Upper lobe of left lung (tissue), 6 donors: ENCODE results near the gene MGME1. TPM values are rescaled to one million over a fixed set of nuclear protein-coding genes. Genes with fewer than 3 reads are reported as not detected.

Experiments used
- ATAC-seq, 2 donors: fragments of 200-7000 bp; cut with Tn5 transposase; one replicate each; pipeline ENCODE4 v1.9.1; 2022; ENCODE audit warnings: mild to moderate bottlenecking in 2 of 2, moderate library complexity in 2 of 2; ENCODE audit not compliant: low FRiP score in 2 of 2
- DNase-seq, 2 donors: peaks; one replicate each; pipeline ENCODE4 v3.0.0-alpha.2; 2019 to 2020
- H3K27ac ChIP-seq, 4 donors: fragments of 200-600 bp; sonication (generic); one replicate each; pipeline ENCODE4 v1.5.1; 2016 to 2019
- H3K27me3 ChIP-seq, 4 donors: fragments of 200-600 bp; sonication (generic); one replicate each; pipeline ENCODE4 v1.5.1; 2017 to 2019
- H3K36me3 ChIP-seq, 4 donors: fragments of 200-600 bp; sonication (generic); one replicate each; pipeline ENCODE4 v1.5.1; 2016 to 2019
- H3K4me1 ChIP-seq, 4 donors: fragments of 200-600 bp; sonication (generic); one replicate each; pipeline ENCODE4 v1.5.1; 2018 to 2019
- H3K4me3 ChIP-seq, 4 donors: fragments of 200-600 bp; sonication (generic); one replicate each; pipeline ENCODE4 v1.5.1; 2017 to 2019; ENCODE audit warnings: mild to moderate bottlenecking in 2 of 4, moderate library complexity in 1 of 4
- H3K9me3 ChIP-seq, 4 donors: fragments of 200-600 bp; sonication (generic); one replicate each; pipeline ENCODE4 v1.5.1; 2018 to 2019
- CTCF ChIP-seq, 6 experiments: fragments of 450-650 bp in 4 of 6; fragments of 200-600 bp in 2 of 6; sonication (generic) in 2 of 6; IDR thresholded peaks; one replicate each; pipeline ENCODE4 v1.5.1; 2016 to 2019; ENCODE audit warnings: antibody characterized with exemption in 6 of 6
- EP300 ChIP-seq, 4 donors: sonication (generic); formaldehyde crosslinking; IDR thresholded peaks; one replicate each; pipeline ENCODE4 v1.5.1; 2017; ENCODE audit warnings: antibody characterized with exemption in 4 of 4, control low read depth in 2 of 4
- POLR2A ChIP-seq, 4 donors: fragments of 450-650 bp; IDR thresholded peaks; one replicate each; pipeline ENCODE4 v1.5.1; 2016 to 2017; ENCODE audit warnings: antibody characterized with exemption in 4 of 4, mild to moderate bottlenecking in 2 of 4
- POLR2AphosphoS5 ChIP-seq, 2 donors: sonication (generic); formaldehyde crosslinking; IDR thresholded peaks; one replicate each; pipeline ENCODE4 v1.5.1; 2017; ENCODE audit warnings: antibody characterized with exemption in 2 of 2
- WGBS, 2 donors: methylation state at CpG; one replicate each; pipeline ENCODE4 v1.1.5; 2017 to 2018; 5-methylcytosine and 5-hydroxymethylcytosine counted together
- total RNA-seq, 6 donors: library from RNA; depleted of rRNA in 4 of 6; stranded (reverse); fragments of >200 nt in 4 of 6; gene quantifications; one replicate each; pipeline versions ENCODE4 v1.1.0 to v1.2.1, GENCODE V29; 2016 to 2021
- donor health status: DM: no; HTN: no; CAD: no; lungs with moderate emphysema.
- donor health status: DM: no; HTN: yes; CAD: no; lungs with severe emphysema.

Gene MGME1
- total RNA-seq, 6 donors from 2014 or later, result 9.4 to 22.0 (median 13.3) TPM

DNA sequence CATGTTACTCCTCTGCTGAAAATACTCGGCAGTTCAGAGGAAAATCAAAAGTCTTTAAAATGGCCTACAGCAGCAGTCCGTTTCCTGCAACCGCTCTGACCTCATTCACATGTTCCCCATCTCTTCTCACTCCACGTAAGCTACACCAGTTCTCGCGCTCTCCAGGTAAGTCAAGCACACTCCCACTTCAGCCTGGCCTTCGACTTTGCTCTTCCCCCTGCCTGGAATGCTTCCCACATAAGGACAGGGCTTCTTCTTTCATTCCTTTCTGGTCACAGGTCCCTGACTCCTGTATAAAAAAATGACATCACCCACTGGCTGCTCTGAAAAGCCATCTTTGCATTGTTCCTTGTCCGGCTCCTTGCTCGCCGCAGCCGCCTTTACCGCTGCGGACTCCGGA is 42.7 kb downstream of the MGME1 start:
- H3K4me1 ChIP-seq, result peaks cover 0 to 12% (median 3%) of the 10 kb centered on the region in 4 donors
- no peaks in the 10 kb centered on the region for H3K36me3 ChIP-seq
- no peak for ATAC-seq
- TF ChIP-seq POLR2A (IDR thresholded peaks at IDR 0.05), result no peak
- no peak for TF ChIP-seq CTCF (IDR thresholded peaks at IDR 0.05)
- no peak for TF ChIP-seq POLR2AphosphoS5 (IDR thresholded peaks at IDR 0.05)
- no peak for TF ChIP-seq EP300 (IDR thresholded peaks at IDR 0.05)
- no peak for DNase-seq
- no peak overlapping the region for H3K4me3 ChIP-seq
- H3K27me3 ChIP-seq, result no peaks in the 10 kb centered on the region
- H3K9me3 ChIP-seq, result no peaks in the 10 kb centered on the region
- whole genome bisulfite sequencing, 2 donors, result 86 to 89% methylated on average over 14 of the region's 14 CpGs
- no peak overlapping the region for H3K27ac ChIP-seq

GRCh38 chr20:18011951-18012645 is 43.3 kb downstream of the MGME1 start:
- TF ChIP-seq EP300 (IDR thresholded peaks at IDR 0.05) (no peak), POLR2A (IDR thresholded peaks at IDR 0.05) (no peak), CTCF (IDR thresholded peaks at IDR 0.05) (no peak), POLR2AphosphoS5 (IDR thresholded peaks at IDR 0.05) (no peak)
- Histone ChIP-seq H3K4me1 (peaks cover 0 to 7% (median 1%) of the 10 kb centered on the region in 4 donors), H3K36me3 (no peaks in the 10 kb centered on the region), H3K27me3 (no peaks in the 10 kb centered on the region), H3K9me3 (no peaks in the 10 kb centered on the region), H3K4me3 (no peak overlapping the region), H3K27ac (no peak overlapping the region)
- WGBS, 2 donors, result 89 to 92% methylated on average over 21 of the region's 21 CpGs
- peak in 1 of 2 donors; percentile 62 for DNase-seq
- ATAC-seq, result no peak

DNA sequence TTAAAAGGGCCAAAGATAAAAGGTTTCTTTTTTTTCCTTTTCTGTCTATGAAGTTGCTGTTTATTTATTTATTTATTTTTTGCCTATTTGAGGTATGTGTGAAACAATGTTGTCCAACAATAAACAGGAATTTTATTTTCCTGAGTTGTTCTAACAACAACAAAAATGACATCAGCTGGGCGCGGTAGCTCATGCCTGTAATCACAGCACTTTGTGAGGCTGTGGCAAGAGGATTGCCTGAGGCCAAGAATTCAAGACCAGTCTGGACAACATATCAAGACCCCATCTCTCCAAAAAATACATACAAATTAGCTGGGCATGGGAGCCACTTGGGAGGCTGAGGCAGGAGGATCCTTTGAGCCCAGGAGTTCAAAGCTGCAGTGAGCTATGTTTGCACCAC is 44.1 kb downstream of the MGME1 start:
- whole genome bisulfite sequencing, 2 donors, result 92 to 98% methylated on average over 2 of the region's 2 CpGs
- Histone ChIP-seq H3K36me3 (no peaks in the 10 kb centered on the region), H3K9me3 (no peaks in the 10 kb centered on the region), H3K4me1 (peaks cover 0 to under 1% (median 0%) of the 10 kb centered on the region in 4 donors), H3K4me3 (no peak overlapping the region), H3K27ac (no peak overlapping the region), H3K27me3 (no peaks in the 10 kb centered on the region)
- no peak for TF ChIP-seq CTCF (IDR thresholded peaks at IDR 0.05)
- ATAC-seq (no peak), DNase-seq (no peak)

DNA sequence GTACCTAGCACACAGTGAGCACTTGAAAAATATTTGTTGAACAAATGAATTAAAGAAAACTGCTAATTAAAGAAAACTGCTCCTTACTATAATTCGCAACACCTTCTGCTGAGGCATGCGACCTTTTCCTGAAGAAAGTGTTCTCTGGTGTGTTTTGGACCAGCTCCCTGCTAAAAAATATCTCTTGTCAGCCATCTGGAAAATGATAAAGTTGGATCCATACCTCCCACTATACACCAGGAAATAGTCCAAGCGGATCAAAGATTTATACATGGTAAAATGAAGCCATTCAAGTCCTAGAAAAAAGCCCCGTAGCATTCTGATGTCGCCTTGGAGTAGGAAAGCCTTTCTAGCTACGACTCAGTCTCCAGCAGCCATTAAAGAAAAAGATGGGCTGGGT is 45.6 kb downstream of the MGME1 start:
- ATAC-seq (no peak), DNase-seq (no peak)
- H3K9me3 ChIP-seq, result no peaks in the 10 kb centered on the region
- no peaks in the 10 kb centered on the region for H3K27me3 ChIP-seq
- H3K36me3 ChIP-seq, result no peaks in the 10 kb centered on the region
- H3K27ac ChIP-seq, result no peak overlapping the region
- 90 to 91% methylated on average over 6 of the region's 6 CpGs for WGBS, 2 donors
- no peak for TF ChIP-seq EP300 (IDR thresholded peaks at IDR 0.05)
- TF ChIP-seq POLR2A (IDR thresholded peaks at IDR 0.05), result no peak
- no peak for TF ChIP-seq CTCF (IDR thresholded peaks at IDR 0.05)
- no peak for TF ChIP-seq POLR2AphosphoS5 (IDR thresholded peaks at IDR 0.05)
- H3K4me3 ChIP-seq, result no peak overlapping the region
- H3K4me1 ChIP-seq, result no peaks in the 10 kb centered on the region

DNA sequence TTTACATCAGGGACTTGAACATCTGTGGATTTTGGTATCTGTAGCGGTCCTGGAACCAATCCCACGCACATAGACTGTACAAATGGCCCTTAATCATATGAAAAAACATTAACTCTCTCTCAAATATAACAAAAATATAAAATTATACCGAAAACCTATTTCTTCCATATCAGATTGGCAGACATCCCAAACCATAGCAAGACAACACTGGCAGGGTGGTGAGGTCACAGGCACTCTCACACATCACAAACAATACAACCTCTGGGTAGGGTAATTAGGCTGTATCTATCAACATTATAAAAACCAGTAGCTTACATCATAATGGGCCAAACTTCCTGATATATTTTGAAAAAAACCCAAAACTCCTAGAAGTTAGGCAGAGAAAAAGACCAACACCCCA is 48.0 kb downstream of the MGME1 start:
- ATAC-seq, result no peak
- Histone ChIP-seq H3K27ac (no peak overlapping the region), H3K4me1 (no peaks in the 10 kb centered on the region), H3K27me3 (no peaks in the 10 kb centered on the region), H3K4me3 (no peak overlapping the region), H3K36me3 (no peaks in the 10 kb centered on the region), H3K9me3 (no peaks in the 10 kb centered on the region)
- TF ChIP-seq CTCF (IDR thresholded peaks at IDR 0.05), result no peak
- no peak for TF ChIP-seq POLR2AphosphoS5 (IDR thresholded peaks at IDR 0.05)
- TF ChIP-seq POLR2A (IDR thresholded peaks at IDR 0.05), result no peak
- TF ChIP-seq EP300 (IDR thresholded peaks at IDR 0.05), result no peak
- WGBS, 2 donors, result 88 to 91% methylated on average over 3 of the region's 3 CpGs
- DNase-seq, result no peak
